Loucy (cell line): ENCODE results near the gene DAP.

ENCODE experiments used
- CTCF ChIP-seq: fragments of 200-600 bp; sonication (generic); conservative IDR thresholded peaks from 2 replicates; pipeline ENCODE4 v1.5.1; 2014; ENCODE audit warnings: mild to moderate bottlenecking, antibody characterized with exemption, low read length
- EZH2phosphoT487 ChIP-seq: fragments of 200-600 bp; IDR thresholded peaks from 2 replicates; pipeline ENCODE4 v1.6.1; 2018; ENCODE audit warnings: antibody characterized with exemption, mild to moderate bottlenecking, moderate library complexity, borderline replicate concordance

- TF ChIP-seq CTCF (no peak), EZH2phosphoT487 (no peak)
Observed at GRCh38 chr5:10704949-10705621, 55.9 kb downstream of the DAP start.
